OCI-LY3 (cell line): ENCODE results near the gene PRMT7.

Experiments used
- CTCF ChIP-seq: fragments of 200-600, 300-600 bp; sonication (generic); IDR thresholded peaks from 2 replicates; pipeline ENCODE4 v1.5.1; 2014; ENCODE audit warnings: antibody characterized with exemption, low read length, low read depth
- EZH2phosphoT487 ChIP-seq: fragments of 200-600 bp; shearing (Covaris generic); IDR thresholded peaks from 2 replicates; pipeline ENCODE4 v1.6.1; 2018; ENCODE audit warnings: antibody characterized with exemption, mixed run types, low read depth

GRCh38 chr16:68380348-68380670, 69.5 kb downstream of the PRMT7 start:
- TF ChIP-seq CTCF (no peak), EZH2phosphoT487 (no peak)
